Esophagus muscularis mucosa (tissue), 3 donors: ENCODE results near the gene RGS2.

Experiments used
- POLR2A ChIP-seq: fragments of 450-650 bp; IDR thresholded peaks from one replicate; pipeline ENCODE4 v1.6.1; 2017; ENCODE audit warnings: antibody characterized with exemption, moderate library complexity, mild to moderate bottlenecking, low read depth
- POLR2AphosphoS5 ChIP-seq, 2 donors: sonication (generic); formaldehyde crosslinking; IDR thresholded peaks; one replicate each; pipeline ENCODE4 v1.6.1; 2017; ENCODE audit warnings: antibody characterized with exemption in 2 of 2
- TF ChIP-seq, protein P1 (sequence below), 3 experiments: fragments of 200-600 bp in 2 of 3; fragments of 450-650 bp in 1 of 3; sonication (generic) in 2 of 3; IDR thresholded peaks; one replicate each; pipeline ENCODE4 v1.5.1; 2017 to 2019; ENCODE audit warnings: antibody characterized with exemption in 3 of 3, mild to moderate bottlenecking in 2 of 3, moderate library complexity in 1 of 3

DNA sequence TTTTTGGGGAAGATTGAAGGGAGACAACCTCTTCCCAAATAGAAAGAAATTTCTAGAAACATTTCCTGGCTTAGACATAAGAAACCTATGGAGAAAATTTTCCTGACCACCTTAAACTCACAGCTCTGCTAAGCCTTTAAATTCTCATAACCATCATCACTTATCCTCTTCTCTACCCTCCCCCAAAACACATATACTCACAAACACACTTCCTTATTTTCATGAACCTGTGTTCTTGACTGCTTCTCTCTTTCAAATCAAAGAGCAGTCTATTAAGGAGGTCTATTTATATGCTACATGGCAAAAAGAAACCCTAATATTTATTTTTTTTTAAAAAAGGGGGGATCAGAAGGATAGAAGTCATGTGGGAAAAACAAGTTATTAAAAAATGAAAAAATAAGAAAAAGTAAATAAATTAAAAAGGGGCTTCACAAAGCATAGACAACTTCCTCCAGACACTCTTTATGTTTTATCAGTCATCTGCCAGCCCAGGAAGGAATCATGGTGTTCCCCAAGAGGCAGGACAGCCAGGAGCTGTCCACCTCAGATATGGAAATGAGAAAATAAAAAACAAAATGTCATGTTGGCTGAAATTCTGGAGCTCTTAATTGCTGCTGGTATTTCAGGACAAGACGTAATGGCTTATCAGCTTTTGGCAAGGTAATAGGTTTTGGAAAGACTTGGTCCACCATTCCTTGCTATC is 12.8 kb upstream of the RGS2 start:
- TF ChIP-seq, protein P1, sequence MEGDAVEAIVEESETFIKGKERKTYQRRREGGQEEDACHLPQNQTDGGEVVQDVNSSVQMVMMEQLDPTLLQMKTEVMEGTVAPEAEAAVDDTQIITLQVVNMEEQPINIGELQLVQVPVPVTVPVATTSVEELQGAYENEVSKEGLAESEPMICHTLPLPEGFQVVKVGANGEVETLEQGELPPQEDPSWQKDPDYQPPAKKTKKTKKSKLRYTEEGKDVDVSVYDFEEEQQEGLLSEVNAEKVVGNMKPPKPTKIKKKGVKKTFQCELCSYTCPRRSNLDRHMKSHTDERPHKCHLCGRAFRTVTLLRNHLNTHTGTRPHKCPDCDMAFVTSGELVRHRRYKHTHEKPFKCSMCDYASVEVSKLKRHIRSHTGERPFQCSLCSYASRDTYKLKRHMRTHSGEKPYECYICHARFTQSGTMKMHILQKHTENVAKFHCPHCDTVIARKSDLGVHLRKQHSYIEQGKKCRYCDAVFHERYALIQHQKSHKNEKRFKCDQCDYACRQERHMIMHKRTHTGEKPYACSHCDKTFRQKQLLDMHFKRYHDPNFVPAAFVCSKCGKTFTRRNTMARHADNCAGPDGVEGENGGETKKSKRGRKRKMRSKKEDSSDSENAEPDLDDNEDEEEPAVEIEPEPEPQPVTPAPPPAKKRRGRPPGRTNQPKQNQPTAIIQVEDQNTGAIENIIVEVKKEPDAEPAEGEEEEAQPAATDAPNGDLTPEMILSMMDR (IDR thresholded peaks at IDR 0.05) = no peak
- no peak for TF ChIP-seq POLR2A
- no peak for TF ChIP-seq POLR2AphosphoS5 (IDR thresholded peaks at IDR 0.05)
